ENCODE data around the gene DOCK4. TPM values are rescaled to one million over a fixed set of nuclear protein-coding genes. Genes with fewer than 3 reads are reported as not detected.

The DOCK4 gene
- total RNA-seq, 1 experiment from 2014 or later = 4.9 TPM

DNA sequence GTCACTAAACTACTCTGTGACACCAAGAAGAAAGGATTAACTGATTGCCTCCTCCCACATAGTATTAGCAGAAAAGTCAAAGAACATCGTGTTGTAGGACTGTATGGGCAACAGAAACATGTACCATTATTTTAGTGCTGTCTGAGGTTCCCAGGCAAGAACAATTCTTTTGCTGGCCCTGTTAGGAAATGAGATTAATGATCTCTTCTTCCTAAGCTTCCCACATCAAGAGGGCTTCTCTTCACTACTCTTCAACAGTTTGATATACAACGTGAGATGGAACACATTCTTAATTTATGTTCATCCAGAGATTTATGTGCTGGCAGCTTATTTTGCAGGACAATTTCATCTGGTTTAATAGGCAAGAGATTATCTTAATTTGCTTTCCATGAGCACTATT, 219.6 kb downstream of the DOCK4 start:
- no peak overlapping the region for H4K91ac ChIP-seq (ENCODE audit: insufficient read length, low read depth, low read length)
- H3K23me2 ChIP-seq (ENCODE audit: insufficient read length, low read depth, low read length, poor library complexity, severe bottlenecking) = no peaks in the 10 kb centered on the region
- H3K18ac ChIP-seq (ENCODE audit: insufficient read length, low read depth, low read length) = no peak overlapping the region
- H3T11ph ChIP-seq (ENCODE audit: low read length) = no peak overlapping the region
- no peak overlapping the region for H3K4me2 ChIP-seq (ENCODE audit: insufficient read depth, insufficient read length, low read length)
- no peaks in the 10 kb centered on the region for H3K9me3 ChIP-seq (ENCODE audit: control insufficient read depth, low read depth, low read length)
- H2AFZ ChIP-seq (ENCODE audit: low read length) = no peak overlapping the region
- H4K5ac ChIP-seq (ENCODE audit: insufficient read length, low read depth, low read length) = no peak overlapping the region
- H3K36me3 Mint-ChIP-seq (ENCODE audit: insufficient read depth in 1 of 3, low read depth in 3 of 3) = peaks cover 0 to 14% (median 0%) of the 10 kb centered on the region in 3 experiments; a peak in 4 of 7 replicates
- no peak overlapping the region for H3K27ac Mint-ChIP-seq
- H3K27me3 ChIP-seq (ENCODE audit: insufficient read depth, low read length) = no peaks in the 10 kb centered on the region
- H4K20me1 ChIP-seq (ENCODE audit: control insufficient read depth, insufficient read depth, insufficient read length) = no peaks in the 10 kb centered on the region
- H3K79me1 ChIP-seq (ENCODE audit: insufficient read depth, low read depth, low read length, poor library complexity, severe bottlenecking) = no peaks in the 10 kb centered on the region
- no peak overlapping the region for H2BK12ac ChIP-seq (ENCODE audit: insufficient read length, low read depth, low read length)
- no peak overlapping the region for H3K27ac ChIP-seq (ENCODE audit: insufficient read length, low read depth, low read length)
- H3K4me3 Mint-ChIP-seq = no peak overlapping the region
- H3K9ac ChIP-seq (ENCODE audit: extremely low read depth, insufficient read length, low read length) = no peak overlapping the region
- H4K8ac ChIP-seq (replicated peaks; ENCODE audit: insufficient read length, low read depth, low read length) = no peak overlapping the region
- TF ChIP-seq, protein P1, sequence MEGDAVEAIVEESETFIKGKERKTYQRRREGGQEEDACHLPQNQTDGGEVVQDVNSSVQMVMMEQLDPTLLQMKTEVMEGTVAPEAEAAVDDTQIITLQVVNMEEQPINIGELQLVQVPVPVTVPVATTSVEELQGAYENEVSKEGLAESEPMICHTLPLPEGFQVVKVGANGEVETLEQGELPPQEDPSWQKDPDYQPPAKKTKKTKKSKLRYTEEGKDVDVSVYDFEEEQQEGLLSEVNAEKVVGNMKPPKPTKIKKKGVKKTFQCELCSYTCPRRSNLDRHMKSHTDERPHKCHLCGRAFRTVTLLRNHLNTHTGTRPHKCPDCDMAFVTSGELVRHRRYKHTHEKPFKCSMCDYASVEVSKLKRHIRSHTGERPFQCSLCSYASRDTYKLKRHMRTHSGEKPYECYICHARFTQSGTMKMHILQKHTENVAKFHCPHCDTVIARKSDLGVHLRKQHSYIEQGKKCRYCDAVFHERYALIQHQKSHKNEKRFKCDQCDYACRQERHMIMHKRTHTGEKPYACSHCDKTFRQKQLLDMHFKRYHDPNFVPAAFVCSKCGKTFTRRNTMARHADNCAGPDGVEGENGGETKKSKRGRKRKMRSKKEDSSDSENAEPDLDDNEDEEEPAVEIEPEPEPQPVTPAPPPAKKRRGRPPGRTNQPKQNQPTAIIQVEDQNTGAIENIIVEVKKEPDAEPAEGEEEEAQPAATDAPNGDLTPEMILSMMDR (conservative IDR thresholded peaks at IDR 0.05) = no peak
- no peaks in the 10 kb centered on the region for H3K79me2 ChIP-seq (ENCODE audit: insufficient read depth, low read length)
- H2BK5ac ChIP-seq (ENCODE audit: insufficient read length, low read length) = no peak overlapping the region
- H3K14ac ChIP-seq (ENCODE audit: insufficient read depth, low read length) = no peak overlapping the region
- peaks cover 7 to 8% of the 10 kb centered on the region in 2 experiments; a peak in 3 of 4 replicates for H3K4me1 Mint-ChIP-seq
- H3K9me3 Mint-ChIP-seq = no peaks in the 10 kb centered on the region
- no peaks in the 10 kb centered on the region for H3K27me3 Mint-ChIP-seq (ENCODE audit: low read depth)
- no peak overlapping the region for H2BK120ac ChIP-seq (ENCODE audit: low read depth, low read length, poor library complexity, severe bottlenecking)
- H2BK20ac ChIP-seq (ENCODE audit: low read depth, low read length, poor library complexity, severe bottlenecking) = no peak overlapping the region
- no peak overlapping the region for H2AK5ac ChIP-seq (ENCODE audit: insufficient read length, low read length)
- no peak overlapping the region for H2BK15ac ChIP-seq (ENCODE audit: low read depth, low read length)
- H3K56ac ChIP-seq (ENCODE audit: insufficient read length, low read depth, low read length) = no peak overlapping the region
- H3K4ac ChIP-seq (ENCODE audit: low read depth, low read length) = no peak overlapping the region
- WGBS (ENCODE audit: extremely low coverage, insufficient read length, low lambda C conversion rate) = no CpG with 5 or more reads among the region's 2 CpGs
- no peak for DNase-seq
- H3K23ac ChIP-seq (ENCODE audit: insufficient read length, low read depth, low read length) = no peak overlapping the region
- peaks cover 3% of the 10 kb centered on the region; the same call in 1 of the 2 replicates for H3K4me1 ChIP-seq (ENCODE audit: insufficient read depth, low read length)
